Measurements from ENCODE around the gene TSPAN32.

GRCh38 chr11:2280208-2280607 is 21.6 kb upstream of the TSPAN32 start:
- no peak for TF ChIP-seq CTCF (IDR thresholded peaks at IDR 0.05 in 2 of 3, conservative IDR thresholded peaks at IDR 0.05 in 1 of 3; ENCODE audit: borderline replicate concordance in 1 of 3, insufficient read depth in 1 of 3, low read depth in 2 of 3, low read length in 2 of 3)
- TF ChIP-seq JUND (IDR thresholded peaks at IDR 0.05) = no peak
- no peak for TF ChIP-seq POLR2A (IDR thresholded peaks at IDR 0.05; ENCODE audit: borderline replicate concordance, extremely low read depth, insufficient read depth, insufficient read length)
- TF ChIP-seq ZFX (IDR thresholded peaks at IDR 0.05) = no peak

Measured in HCT116 (cell line).